Esophagus squamous epithelium (tissue), 5 donors: ENCODE results near the gene NDUFA1. TPM values are rescaled to one million over a fixed set of nuclear protein-coding genes. Genes with fewer than 3 reads are reported as not detected.
A peak's percentile ranks its signal among the peaks of the same experiment; 100 is the strongest.

Experiments used
- DNase-seq: peaks from one replicate; lab custom pipeline; 2025; lab: John Stamatoyannopoulos, UW
- H3K27ac ChIP-seq, 4 donors: fragments of 200-600 bp; sonication (generic); one replicate each; pipeline ENCODE4 v1.5.1; 2016 to 2019; ENCODE audit warnings: mild to moderate bottlenecking in 1 of 4
- H3K27me3 ChIP-seq, 4 donors: fragments of 200-600 bp; sonication (generic); 1 replicate in 3 of 4; 2 replicates in 1 of 4; pipeline versions ENCODE4 v1.5.1 to v1.6.0; 2017 to 2021; ENCODE audit warnings: antibody characterized with exemption in 1 of 4
- H3K36me3 ChIP-seq, 3 donors: fragments of 200-600 bp; sonication (generic); one replicate each; pipeline ENCODE4 v1.5.1; 2016 to 2019
- H3K4me1 ChIP-seq, 3 donors: fragments of 200-600 bp; sonication (generic); one replicate each; pipeline ENCODE4 v1.5.1; 2017 to 2019
- H3K4me3 ChIP-seq, 4 donors: fragments of 200-600 bp; sonication (generic); 1 replicate in 3 of 4; 2 replicates in 1 of 4; pipeline ENCODE4 v1.5.1; 2016 to 2019; ENCODE audit warnings: mild to moderate bottlenecking in 2 of 4, moderate library complexity in 1 of 4
- H3K9me3 ChIP-seq, 3 donors: fragments of 200-600 bp; sonication (generic); one replicate each; pipeline ENCODE4 v1.5.1; 2016 to 2019
- POLR2A ChIP-seq, 4 donors: fragments of 450-650 bp; IDR thresholded peaks; one replicate each; pipeline ENCODE4 v1.6.1; 2017; ENCODE audit warnings: antibody characterized with exemption in 4 of 4, mild to moderate bottlenecking in 4 of 4, moderate library complexity in 3 of 4
- WGBS, 2 donors: methylation state at CpG; one replicate each; pipeline ENCODE4 v1.1.5; 2018; 5-methylcytosine and 5-hydroxymethylcytosine counted together
- intact Hi-C: fragments of 100-400 bp; cut with DNase I; formaldehyde crosslinking; loops from one replicate; pipeline ENCODE4 v1.15.0; 2022
- total RNA-seq, 4 donors: library from RNA; depleted of rRNA; stranded (reverse); fragments of >200 nt; gene quantifications; one replicate each; pipeline ENCODE4 v1.1.0, GENCODE V29; 2016
- TF ChIP-seq, protein P1 (sequence below), 6 experiments: fragments of 450-650 bp in 4 of 6; fragments of 200-600 bp in 2 of 6; sonication (generic) in 2 of 6; IDR thresholded peaks; one replicate each; pipeline ENCODE4 v1.5.1; 2016 to 2019; ENCODE audit warnings: antibody characterized with exemption in 6 of 6, mild to moderate bottlenecking in 4 of 6, moderate library complexity in 4 of 6
- donor health status: DM: yes; HTN: yes; CAD: no.

The NDUFA1 gene
- total RNA-seq, 4 donors from 2014 or later, result 54.0 to 94.7 (median 66.5) TPM

DNA sequence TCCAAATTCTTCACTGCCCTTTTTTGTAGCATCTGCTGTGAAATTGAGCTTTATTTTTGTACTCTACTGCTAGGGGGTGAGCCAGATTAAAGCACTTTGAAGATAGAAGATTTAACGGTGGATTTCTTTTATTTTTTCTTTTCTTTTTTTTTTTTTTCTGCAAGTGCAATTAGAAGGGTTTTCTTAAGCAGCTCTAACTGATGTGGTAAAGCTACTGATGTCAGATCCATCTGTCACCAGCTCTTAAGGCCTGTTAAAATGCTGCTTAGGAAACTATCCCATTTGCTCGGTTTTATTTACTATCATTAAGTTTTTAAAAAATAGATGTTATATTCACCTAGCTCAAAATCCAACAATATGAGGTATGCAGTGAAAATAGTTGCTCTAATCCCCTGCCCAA, 7.1 kb downstream of the NDUFA1 start:
- Histone ChIP-seq H3K4me3 (no peak overlapping the region), H3K9me3 (no peaks in the 10 kb centered on the region), H3K36me3 (peaks cover 0 to 45% (median 0%) of the 10 kb centered on the region in 3 donors), H3K4me1 (peaks cover 0 to 12% (median 0%) of the 10 kb centered on the region in 3 donors), H3K27ac (no peak overlapping the region), H3K27me3 (no peaks in the 10 kb centered on the region)
- 62 to 71% methylated on average over 2 of the region's 2 CpGs for WGBS, 2 donors
- no peak for TF ChIP-seq POLR2A (IDR thresholded peaks at IDR 0.05)
- TF ChIP-seq, protein P1, sequence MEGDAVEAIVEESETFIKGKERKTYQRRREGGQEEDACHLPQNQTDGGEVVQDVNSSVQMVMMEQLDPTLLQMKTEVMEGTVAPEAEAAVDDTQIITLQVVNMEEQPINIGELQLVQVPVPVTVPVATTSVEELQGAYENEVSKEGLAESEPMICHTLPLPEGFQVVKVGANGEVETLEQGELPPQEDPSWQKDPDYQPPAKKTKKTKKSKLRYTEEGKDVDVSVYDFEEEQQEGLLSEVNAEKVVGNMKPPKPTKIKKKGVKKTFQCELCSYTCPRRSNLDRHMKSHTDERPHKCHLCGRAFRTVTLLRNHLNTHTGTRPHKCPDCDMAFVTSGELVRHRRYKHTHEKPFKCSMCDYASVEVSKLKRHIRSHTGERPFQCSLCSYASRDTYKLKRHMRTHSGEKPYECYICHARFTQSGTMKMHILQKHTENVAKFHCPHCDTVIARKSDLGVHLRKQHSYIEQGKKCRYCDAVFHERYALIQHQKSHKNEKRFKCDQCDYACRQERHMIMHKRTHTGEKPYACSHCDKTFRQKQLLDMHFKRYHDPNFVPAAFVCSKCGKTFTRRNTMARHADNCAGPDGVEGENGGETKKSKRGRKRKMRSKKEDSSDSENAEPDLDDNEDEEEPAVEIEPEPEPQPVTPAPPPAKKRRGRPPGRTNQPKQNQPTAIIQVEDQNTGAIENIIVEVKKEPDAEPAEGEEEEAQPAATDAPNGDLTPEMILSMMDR (IDR thresholded peaks at IDR 0.05), result no peak
- DNase-seq, result no peak
- intact Hi-C loops, result loop anchor here (10.0 kb wide), 1 partner anchor 64 kb away; no protein-coding TSS in a partner anchor

- TF ChIP-seq POLR2A (IDR thresholded peaks at IDR 0.05), result no peak
- TF ChIP-seq, protein P1 (IDR thresholded peaks at IDR 0.05), result no peak
- peaks cover 0 to 3% (median 0%) of the 10 kb centered on the region in 3 donors for H3K4me1 ChIP-seq
- no peak overlapping the region for H3K27ac ChIP-seq
- H3K4me3 ChIP-seq, result no peak overlapping the region
- 77 to 81% methylated on average over 4 of the region's 5 CpGs for WGBS, 2 donors
- H3K9me3 ChIP-seq, result no peaks in the 10 kb centered on the region
- H3K27me3 ChIP-seq, result no peaks in the 10 kb centered on the region
- intact Hi-C loops, result no loop called here
- DNase-seq, result no peak
- peaks cover 0 to 43% (median 0%) of the 10 kb centered on the region in 3 donors for H3K36me3 ChIP-seq
Measured at GRCh38 chrX:119880076-119880475, 8.4 kb downstream of the NDUFA1 start.

GRCh38 chrX:119880552-119881437, 9.2 kb downstream of the NDUFA1 start:
- intact Hi-C loops, result no loop called here
- WGBS, 2 donors, result 56 to 60% methylated on average over 6 to 10 of the region's 11 CpGs
- TF ChIP-seq POLR2A (IDR thresholded peaks at IDR 0.05), result no peak
- TF ChIP-seq, protein P1 (IDR thresholded peaks at IDR 0.05), result peak in 3 of 6 experiments; percentile 47 to 53 (median 48)
- H3K4me3 ChIP-seq, result no peak overlapping the region
- no peaks in the 10 kb centered on the region for H3K9me3 ChIP-seq
- peaks cover 0 to 3% (median 0%) of the 10 kb centered on the region in 3 donors for H3K4me1 ChIP-seq
- no peak overlapping the region for H3K27ac ChIP-seq
- H3K27me3 ChIP-seq, result no peaks in the 10 kb centered on the region
- DNase-seq, result no peak
- H3K36me3 ChIP-seq, result peaks cover 0 to 36% (median 0%) of the 10 kb centered on the region in 3 donors

DNA sequence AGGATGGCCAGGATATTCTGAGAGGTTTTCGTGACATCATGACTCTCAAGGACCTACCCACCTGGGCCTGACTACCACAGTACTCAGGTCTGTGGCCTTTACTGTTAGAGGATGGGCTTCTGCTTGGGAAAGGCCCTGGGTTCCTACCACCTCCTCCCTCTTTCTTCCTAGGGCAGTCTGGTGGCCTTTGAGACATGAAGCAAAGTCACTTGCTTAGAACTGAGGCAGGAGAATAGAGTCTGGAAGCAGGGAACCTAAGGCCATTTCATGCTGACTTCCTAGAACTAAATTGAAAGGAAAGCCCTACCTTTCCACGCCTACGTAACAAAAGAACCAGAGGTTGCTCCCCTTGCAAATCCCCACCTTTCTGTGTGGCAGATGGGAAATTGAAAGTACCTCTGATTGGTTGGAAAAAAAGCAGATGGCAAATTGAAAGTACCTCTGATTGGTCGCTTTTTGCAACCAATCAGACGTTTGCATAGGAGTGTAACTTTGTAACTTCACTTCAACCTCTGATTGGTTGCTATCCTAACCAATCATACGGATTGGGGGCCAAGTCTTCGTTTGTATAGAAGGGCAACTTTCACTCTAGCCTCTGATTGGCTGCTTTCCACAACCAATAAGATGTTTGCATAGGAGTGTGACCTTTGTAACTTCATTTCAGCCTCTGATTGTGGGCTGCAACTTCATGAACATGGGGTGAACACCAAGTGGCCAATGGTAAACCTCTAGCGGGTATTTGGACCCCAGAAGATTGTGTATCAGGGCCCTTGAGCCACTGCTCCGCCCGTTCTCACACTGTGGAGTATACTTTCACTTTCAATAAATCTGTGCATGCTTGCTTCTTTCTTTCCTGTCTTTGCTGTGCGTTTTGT, 14.2 kb downstream of the NDUFA1 start:
- peaks cover 0 to 15% (median 0%) of the 10 kb centered on the region in 3 donors for H3K4me1 ChIP-seq
- intact Hi-C loops, result no loop called here
- no peak overlapping the region for H3K27ac ChIP-seq
- H3K27me3 ChIP-seq, result no peaks in the 10 kb centered on the region
- H3K36me3 ChIP-seq, result no peaks in the 10 kb centered on the region
- TF ChIP-seq, protein P1 (IDR thresholded peaks at IDR 0.05), result no peak
- no peak for TF ChIP-seq POLR2A (IDR thresholded peaks at IDR 0.05)
- H3K4me3 ChIP-seq, result peak overlapping the region in 2 of 4 donors; percentile 13 to 46
- 62 to 83% methylated on average over 10 to 11 of the region's 11 CpGs for WGBS, 2 donors
- DNase-seq, result no peak
- H3K9me3 ChIP-seq, result no peaks in the 10 kb centered on the region
